ENCODE measurements around the gene ZBTB38. TPM values are rescaled to one million over a fixed set of nuclear protein-coding genes. Genes with fewer than 3 reads are reported as not detected.

ZBTB38 gene
- total and polyA plus RNA-seq, 2 donors (not counting 1 experiment from before 2014, with no cell fraction given) = 96.0 to 191 TPM

GRCh38 chr3:141330718-141331376, 37.5 kb upstream of the ZBTB38 start:
- no peak overlapping the region for H2AFZ ChIP-seq (ENCODE audit: low read length)
- H3K9me3 ChIP-seq (ENCODE audit: control insufficient read depth, insufficient read depth, low read depth, low read length) = no peaks in the 10 kb centered on the region
- peaks cover 35% of the 10 kb centered on the region for H3K4me1 ChIP-seq (ENCODE audit: control insufficient read depth, extremely low read depth, insufficient read depth, low read length)
- no peaks in the 10 kb centered on the region for H3K36me3 ChIP-seq (ENCODE audit: control insufficient read depth, insufficient read depth, low read length)
- no peaks in the 10 kb centered on the region for H3K27me3 ChIP-seq (ENCODE audit: control insufficient read depth, insufficient read depth, low read length)
- peak overlapping the region; percentile 83 for H3K27ac ChIP-seq (ENCODE audit: insufficient read depth, low read length)
- H3K4me3 ChIP-seq (replicated peaks in 1 of 4; ENCODE audit: control extremely low read depth in 1 of 4, insufficient read depth in 1 of 4, low read depth in 3 of 4, low read length in 4 of 4) = no peak overlapping the region
- H4K20me1 ChIP-seq (ENCODE audit: control insufficient read depth, extremely low read depth, insufficient read depth, low read length) = no peaks in the 10 kb centered on the region
- DNase-seq (ENCODE audit: low read depth in 2 of 2) = peak in 1 of 2 donors; percentile 38
- H3K9ac ChIP-seq (ENCODE audit: insufficient read depth, low read length) = no peak overlapping the region
- no peaks in the 10 kb centered on the region for H3K79me2 ChIP-seq (ENCODE audit: control insufficient read depth, insufficient read depth, low read length)
- no peak overlapping the region for H3K4me2 ChIP-seq (ENCODE audit: extremely low read depth, insufficient read depth, low read length)
- no peak for TF ChIP-seq EZH2 (IDR thresholded peaks at IDR 0.05; ENCODE audit: low read length, missing control alignments)
- no peak for TF ChIP-seq CTCF (conservative IDR thresholded peaks at IDR 0.05 in 1 of 2, IDR thresholded peaks at IDR 0.05 in 1 of 2; ENCODE audit: low read depth in 1 of 2, low read length in 2 of 2)

DNA sequence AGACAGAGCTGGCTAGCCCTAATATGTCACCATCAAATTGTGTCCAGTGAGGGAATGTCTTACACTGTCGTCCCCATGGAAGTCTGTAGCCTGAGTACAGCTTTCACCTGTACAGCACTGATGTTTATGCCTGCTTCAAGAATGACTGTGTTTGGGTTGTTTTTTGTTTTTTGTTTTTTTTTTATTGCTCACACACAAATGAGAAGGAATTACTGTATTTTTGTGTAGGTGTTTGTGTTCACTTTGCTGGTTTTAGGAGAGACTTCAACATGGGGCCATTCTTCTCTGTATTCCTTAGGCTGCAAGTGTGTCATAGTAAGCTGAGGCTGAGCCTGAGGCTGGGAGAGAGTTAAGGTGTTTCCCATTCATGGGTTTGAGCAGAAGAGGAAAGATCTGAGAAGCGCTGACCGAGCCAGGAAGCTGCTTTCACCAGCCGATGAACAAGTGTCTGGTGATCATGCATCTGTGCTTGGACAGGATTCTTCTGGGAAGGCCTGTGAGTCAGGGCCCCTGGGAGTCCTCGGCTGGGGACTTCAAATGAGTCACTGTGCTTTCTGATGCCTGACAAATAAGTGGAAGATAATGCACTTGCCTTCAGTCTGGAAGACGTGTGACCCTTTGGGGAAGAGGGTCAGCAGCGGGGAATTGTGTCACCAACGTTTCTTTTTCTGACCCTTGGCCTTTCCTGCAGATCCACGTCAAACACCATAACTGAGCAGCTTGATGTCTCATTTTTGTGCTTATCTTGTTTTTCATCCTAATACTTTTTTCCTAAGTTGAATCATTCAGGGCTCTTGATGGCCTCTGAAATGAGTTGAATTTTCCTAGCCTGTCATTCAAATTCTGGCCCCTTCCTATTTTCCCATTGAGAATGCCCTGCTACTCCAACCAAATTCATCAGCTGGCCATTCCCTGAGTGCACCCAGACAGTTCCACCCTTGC, 36.7 kb upstream of the ZBTB38 start:
- DNase-seq (ENCODE audit: low read depth in 2 of 2) = peak; percentile 95 to 99
- peaks cover 38% of the 10 kb centered on the region for H3K4me1 ChIP-seq (ENCODE audit: control insufficient read depth, extremely low read depth, insufficient read depth, low read length)
- H2AFZ ChIP-seq (ENCODE audit: low read length) = no peak overlapping the region

More for the DNA sequence above, 36.7 kb upstream of the ZBTB38 start:
- H3K9me3 ChIP-seq (ENCODE audit: control insufficient read depth, insufficient read depth, low read depth, low read length) = no peaks in the 10 kb centered on the region
- H3K27ac ChIP-seq (ENCODE audit: insufficient read depth, low read length) = peak overlapping the region; percentile 83
- H3K36me3 ChIP-seq (ENCODE audit: control insufficient read depth, insufficient read depth, low read length) = no peaks in the 10 kb centered on the region
- no peaks in the 10 kb centered on the region for H3K27me3 ChIP-seq (ENCODE audit: control insufficient read depth, insufficient read depth, low read length)
- no peaks in the 10 kb centered on the region for H3K79me2 ChIP-seq (ENCODE audit: control insufficient read depth, insufficient read depth, low read length)
- H3K9ac ChIP-seq (ENCODE audit: insufficient read depth, low read length) = peak overlapping the region; percentile 57
- TF ChIP-seq CTCF (conservative IDR thresholded peaks at IDR 0.05 in 1 of 2, IDR thresholded peaks at IDR 0.05 in 1 of 2; ENCODE audit: low read depth in 1 of 2, low read length in 2 of 2) = no peak
- no peak for TF ChIP-seq EZH2 (IDR thresholded peaks at IDR 0.05; ENCODE audit: low read length, missing control alignments)
- no peaks in the 10 kb centered on the region for H4K20me1 ChIP-seq (ENCODE audit: control insufficient read depth, extremely low read depth, insufficient read depth, low read length)
- H3K4me2 ChIP-seq (ENCODE audit: extremely low read depth, insufficient read depth, low read length) = peak overlapping the region; percentile 28
- H3K4me3 ChIP-seq (replicated peaks in 1 of 4; ENCODE audit: control extremely low read depth in 1 of 4, insufficient read depth in 1 of 4, low read depth in 3 of 4, low read length in 4 of 4) = no peak overlapping the region
